Esophagus muscularis mucosa (tissue), 4 donors: Measurements from ENCODE around the gene LTBP2.

Experiments
- CTCF ChIP-seq, 3 experiments: fragments of 200-600 bp in 2 of 3; fragments of 450-650 bp in 1 of 3; sonication (generic) in 2 of 3; IDR thresholded peaks; one replicate each; pipeline ENCODE4 v1.5.1; 2017 to 2019; ENCODE audit warnings: antibody characterized with exemption in 3 of 3, mild to moderate bottlenecking in 2 of 3, moderate library complexity in 1 of 3
- EP300 ChIP-seq: sonication (generic); formaldehyde crosslinking; IDR thresholded peaks from one replicate; pipeline ENCODE4 v1.6.1; 2017; ENCODE audit warnings: antibody characterized with exemption
- POLR2A ChIP-seq: fragments of 450-650 bp; IDR thresholded peaks from one replicate; pipeline ENCODE4 v1.6.1; 2017; ENCODE audit warnings: antibody characterized with exemption, moderate library complexity, mild to moderate bottlenecking, low read depth

GRCh38 chr14:74546416-74546815 is 65.6 kb downstream of the LTBP2 start:
- TF ChIP-seq POLR2A, result no peak
- no peak for TF ChIP-seq EP300
- TF ChIP-seq CTCF (IDR thresholded peaks at IDR 0.05), result no peak
